HG02588 (cell line): ENCODE data around the gene ESYT1.
"Not testable (repeated sequence)": the region's sequence is repeated elsewhere in the genome, so short reads cannot be mapped to it uniquely, and the experiment has no call there.

Experiments used
- ATAC-seq: cut with Tn5 transposase; IDR thresholded peaks from one replicate; pipeline ENCODE4 v1.9.1; 2021; ENCODE audit warnings: mild to moderate bottlenecking, moderate library complexity; ENCODE audit not compliant: unreplicated experiment

The ESYT1 gene

DNA sequence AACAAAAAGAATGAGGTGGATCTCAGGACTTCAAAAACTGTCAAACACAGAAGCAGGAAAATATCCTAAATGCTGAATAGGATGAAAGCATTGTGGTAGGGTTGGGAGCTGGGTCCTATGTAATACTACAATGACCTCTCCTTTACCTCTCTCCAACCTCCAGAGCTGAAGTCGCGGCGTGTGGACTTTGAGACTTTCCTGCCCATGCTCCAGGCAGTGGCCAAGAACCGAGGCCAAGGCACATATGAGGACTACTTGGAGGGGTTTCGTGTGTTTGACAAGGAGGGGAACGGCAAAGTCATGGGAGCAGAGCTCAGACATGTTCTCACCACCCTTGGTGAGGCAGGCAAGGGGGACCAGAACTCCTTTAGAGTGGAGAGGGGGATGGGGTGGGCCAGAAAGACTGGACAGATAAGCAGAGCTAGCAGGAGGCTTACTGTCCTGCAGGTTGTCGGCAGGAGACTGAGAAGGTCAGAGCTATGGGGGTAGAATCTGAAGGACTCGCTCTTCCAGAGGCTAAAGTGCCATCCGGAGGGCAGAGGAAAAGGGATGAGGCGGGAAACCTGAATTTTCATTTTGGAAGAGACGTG, 27.3 kb downstream of the ESYT1 start:
- ATAC-seq = no peak

DNA sequence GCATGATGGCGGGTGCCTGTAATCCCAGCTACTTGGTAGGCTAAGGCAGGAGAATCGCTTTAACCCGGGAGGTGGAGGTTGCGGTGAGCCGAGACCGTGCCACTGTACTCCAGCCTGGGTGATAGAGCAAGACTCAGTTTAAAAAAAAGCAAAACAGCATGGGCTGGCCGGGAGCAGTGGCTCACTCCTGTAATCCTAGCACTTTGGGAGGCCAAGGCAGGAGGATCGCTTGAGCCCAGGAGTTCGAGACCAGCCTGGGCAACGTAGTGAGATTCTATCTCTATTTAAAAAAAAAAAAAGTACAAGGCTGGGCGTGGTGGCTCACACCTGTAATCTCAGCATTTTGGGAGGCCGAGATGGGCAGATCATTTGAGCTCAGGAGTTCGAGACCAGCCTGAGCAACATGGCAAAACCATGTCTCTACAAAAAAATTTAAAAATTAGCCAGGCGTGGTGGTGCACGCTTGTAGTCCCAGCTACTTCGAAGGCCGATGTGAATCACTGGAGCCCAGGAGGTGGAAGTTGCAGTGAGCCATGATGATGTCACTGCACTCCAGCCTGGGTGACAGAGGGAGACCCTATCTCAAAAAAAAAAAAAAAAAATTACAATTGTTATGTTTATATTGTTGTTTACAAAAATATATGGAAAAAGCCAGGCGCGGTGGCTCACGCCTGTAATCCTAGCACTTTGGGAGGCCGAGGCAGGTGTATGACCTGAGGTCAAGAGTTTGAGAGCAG, 28.6 kb downstream of the ESYT1 start:
- ATAC-seq = not testable (repeated sequence)

GRCh38 chr12:56157201-56158028, 29.3 kb downstream of the ESYT1 start:
- ATAC-seq = peak; percentile 25

- peak; percentile 83 for ATAC-seq
Measured at GRCh38 chr12:56158029-56158925, 30.2 kb downstream of the ESYT1 start, which contains the start of gene MYL6. TSS of gene MYL6 (plus strand) at chr12:56158359. CDS start at chr12:56158402, 43 bp downstream.

DNA sequence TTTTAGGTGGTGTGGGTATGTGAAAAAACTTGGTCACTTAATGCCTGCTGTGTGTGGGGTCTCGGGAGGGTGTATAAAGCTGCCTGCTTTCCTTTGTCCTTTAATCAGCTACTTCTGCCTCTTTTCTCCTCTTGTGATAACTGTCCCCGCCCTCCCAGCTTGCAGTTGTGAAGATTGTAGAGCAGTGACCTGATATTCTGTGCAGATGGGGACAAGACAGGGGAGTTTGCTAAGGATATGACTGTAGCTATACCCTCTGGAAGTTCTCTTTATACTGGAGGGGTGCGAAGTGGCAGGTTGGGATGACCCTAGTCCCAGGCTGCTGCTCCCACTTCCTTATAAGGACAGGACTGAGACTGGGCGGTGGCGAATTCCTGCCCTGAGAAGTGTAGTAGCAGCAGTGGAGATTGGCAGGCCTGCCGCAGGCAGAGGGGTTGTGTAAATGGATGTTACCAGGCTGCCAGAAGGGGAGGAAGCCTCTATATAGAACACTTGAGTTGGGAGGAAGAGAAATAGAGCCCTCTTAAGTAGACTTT, 30.9 kb downstream of the ESYT1 start:
- ATAC-seq = no peak

- ATAC-seq = no peak
Measured at GRCh38 chr12:56159482-56160192, 31.6 kb downstream of the ESYT1 start.

DNA sequence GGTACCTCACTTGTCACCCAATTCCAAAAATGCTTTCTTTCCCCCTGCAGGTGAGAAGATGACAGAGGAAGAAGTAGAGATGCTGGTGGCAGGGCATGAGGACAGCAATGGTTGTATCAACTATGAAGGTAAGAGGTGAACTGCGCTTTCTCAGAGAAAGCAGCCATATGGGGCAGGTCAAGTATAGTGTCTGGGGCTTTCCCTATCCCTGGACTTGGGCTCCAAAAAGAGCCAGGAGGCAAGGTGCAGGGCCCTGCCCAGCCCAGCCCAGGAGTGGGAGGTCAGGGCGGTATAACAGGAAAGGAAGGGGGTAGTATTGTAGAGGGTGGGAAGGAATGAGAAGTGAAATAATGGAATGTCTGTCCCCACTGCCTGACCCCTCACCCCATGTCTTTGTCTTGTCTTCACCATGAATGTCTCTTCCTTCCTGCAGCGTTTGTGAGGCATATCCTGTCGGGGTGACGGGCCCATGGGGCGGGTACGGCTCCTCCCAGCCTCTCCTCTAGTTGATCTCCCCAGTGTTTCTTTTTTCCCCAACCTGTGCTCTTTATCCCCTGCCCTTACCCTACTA, 32.2 kb downstream of the ESYT1 start:
- ATAC-seq = no peak

GRCh38 chr12:56160894-56161689, 33.0 kb downstream of the ESYT1 start:
- no peak for ATAC-seq

DNA sequence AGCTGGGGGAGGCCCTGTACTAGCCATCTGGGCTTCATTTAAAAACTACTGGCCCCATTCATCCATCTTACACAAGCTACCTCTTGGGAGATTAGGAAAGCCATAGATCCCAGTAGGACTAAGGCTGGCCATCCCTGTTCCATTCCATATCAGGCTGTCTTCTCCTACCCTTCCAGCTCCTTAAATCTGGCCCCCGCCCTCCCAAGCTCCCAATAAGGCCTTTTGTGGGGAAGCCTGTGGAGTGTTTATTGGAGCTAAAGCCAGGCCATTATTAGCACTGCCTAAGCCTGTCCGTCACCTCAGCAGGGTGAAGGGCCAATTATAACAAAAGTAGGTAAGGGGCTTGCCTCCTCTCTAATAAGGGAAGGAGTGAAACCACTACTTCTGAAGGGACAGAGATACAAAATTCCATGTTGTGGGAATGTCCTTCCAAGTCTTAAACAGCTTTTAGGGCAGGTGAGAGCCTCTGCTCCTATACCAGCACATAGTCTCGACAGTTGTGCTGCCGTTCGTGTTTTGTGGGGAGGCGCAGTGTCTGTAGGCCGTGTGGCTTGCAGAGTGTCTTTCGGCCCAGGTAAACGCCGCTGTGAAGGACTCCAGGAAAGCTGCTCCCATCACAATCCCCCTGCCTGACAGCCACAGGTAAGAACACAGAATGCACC, 33.8 kb downstream of the ESYT1 start:
- no peak for ATAC-seq

GRCh38 chr12:56162468-56163290, 34.6 kb downstream of the ESYT1 start:
- ATAC-seq = no peak

DNA sequence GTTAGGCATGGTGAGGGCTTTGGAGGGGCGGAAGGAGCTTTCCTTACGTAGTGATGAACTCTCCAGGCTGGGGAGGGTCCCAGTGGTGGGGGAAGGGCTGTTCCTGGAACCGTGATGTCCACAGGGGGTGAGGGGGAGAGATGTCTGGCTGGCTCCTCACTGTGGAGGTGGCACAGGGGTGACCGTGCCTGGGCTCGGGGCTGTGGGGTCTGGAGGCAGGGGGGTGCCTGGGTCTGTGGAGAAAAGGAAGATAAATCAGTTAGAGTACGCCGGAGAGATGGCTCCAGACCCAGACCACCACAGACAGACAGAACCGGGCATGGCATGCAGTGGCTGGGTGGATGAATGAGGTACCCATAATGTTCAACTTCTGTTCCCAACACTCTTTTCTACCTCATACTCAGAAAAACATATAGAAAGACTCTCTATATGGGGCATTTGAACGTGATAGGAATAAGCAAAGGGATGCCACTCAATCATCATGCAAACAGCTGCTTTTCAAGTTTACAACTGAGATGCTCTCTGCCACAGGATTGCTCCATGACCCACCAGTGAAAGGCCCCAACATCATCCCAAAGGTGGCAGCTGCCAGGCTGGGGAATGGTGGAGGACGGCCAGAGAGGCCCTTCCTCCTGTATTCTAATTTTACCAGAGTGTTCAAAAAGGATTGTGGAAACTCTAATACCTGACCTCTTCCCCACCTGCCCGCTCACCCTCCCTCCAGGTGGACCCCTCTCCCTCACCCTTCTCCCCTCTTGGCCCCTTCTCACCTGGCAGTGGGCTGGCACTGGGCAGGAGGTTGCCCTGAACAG, 35.7 kb downstream of the ESYT1 start:
- no peak for ATAC-seq

GRCh38 chr12:56164345-56164729, 36.3 kb downstream of the ESYT1 start:
- ATAC-seq = no peak

GRCh38 chr12:56165369-56165768, 37.3 kb downstream of the ESYT1 start:
- no peak for ATAC-seq

DNA sequence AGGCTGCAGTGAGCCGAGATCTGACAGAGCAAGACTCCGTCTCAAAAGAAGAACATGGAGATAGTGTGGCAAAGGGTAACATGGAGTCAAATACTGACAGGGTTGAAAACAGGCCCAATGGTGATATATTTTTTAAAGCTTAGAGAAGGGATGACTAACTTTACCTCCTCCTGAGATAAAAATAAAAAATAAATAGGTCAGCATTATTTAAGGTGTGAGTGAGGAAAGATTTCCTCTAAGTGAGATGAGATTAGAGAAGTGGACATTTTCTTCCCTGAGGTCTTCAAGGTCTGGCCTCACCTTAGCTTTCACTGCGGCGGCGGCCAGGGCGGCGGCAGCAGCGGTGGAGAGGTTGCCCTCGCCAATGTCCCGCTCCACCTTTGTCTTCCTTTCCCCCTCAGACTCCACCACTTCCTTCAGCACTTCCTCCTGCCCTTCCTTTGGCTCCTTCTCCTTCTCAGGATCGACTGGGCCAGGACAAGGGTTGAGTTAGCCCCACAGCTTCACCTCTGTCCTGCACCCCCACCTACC, 41.2 kb downstream of the ESYT1 start:
- no peak for ATAC-seq

DNA sequence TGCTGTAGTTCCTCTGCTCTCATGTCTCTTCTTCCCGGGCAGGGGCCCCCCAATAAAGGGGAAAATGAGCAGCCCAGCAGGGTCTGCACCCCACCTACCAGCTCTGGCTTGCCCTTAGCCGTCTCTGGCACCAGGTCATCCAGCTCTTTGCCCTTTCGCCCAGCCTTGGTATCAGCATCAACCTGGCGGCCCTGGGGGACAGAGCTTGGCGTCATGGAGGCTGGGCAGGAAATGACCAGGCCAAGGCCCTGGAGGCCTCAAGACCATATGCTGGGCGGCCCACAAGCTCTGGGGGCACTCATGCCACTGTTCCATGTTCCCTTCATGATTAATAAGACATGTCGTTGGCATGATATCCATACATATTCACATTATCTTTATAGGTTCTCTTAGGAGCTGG, 44.8 kb downstream of the ESYT1 start:
- ATAC-seq = no peak

DNA sequence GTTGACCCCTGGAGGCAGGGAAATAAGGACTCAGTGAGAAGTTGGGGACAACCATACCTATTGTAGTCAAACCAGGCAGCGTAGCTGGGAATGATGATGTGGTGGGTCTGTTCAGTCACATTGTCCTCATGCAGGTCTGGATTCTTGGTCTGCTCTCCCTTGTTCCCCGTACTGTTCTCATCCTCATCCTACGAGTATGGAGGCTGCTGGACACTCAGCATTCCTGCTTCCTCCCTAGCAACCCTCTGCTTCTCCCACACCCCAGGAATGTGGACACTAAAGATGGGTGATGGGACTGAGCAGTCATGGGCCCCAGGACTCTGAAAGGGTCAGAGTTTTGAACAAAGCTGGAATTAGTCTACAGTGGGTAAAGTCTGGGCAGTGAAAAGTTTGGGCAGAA, 50.3 kb downstream of the ESYT1 start:
- no peak for ATAC-seq
